HepG2 (cell line): ENCODE measurements around the gene FGF18. TPM values are rescaled to one million over a fixed set of nuclear protein-coding genes. Genes with fewer than 3 reads are reported as not detected.
A peak's percentile ranks its signal among the peaks of the same experiment; 100 is the strongest.
"Not testable (repeated sequence)": the region's sequence is repeated elsewhere in the genome, so short reads cannot be mapped to it uniquely, and the experiment has no call there.

ENCODE experiments used
- ATAC-seq: fragments of 200-7000 bp; cut with Tn5 transposase; 3 replicates; pipeline ENCODE4 v1.9.1; 2020; ENCODE audit warnings: mild to moderate bottlenecking, moderate library complexity
- BruUV-seq: library from RNA; stranded (reverse); fragments of 400-500 nt; replicated peaks from 2 replicates; lab custom pipeline; 2021; lab: Mats Ljungman, UMichigan
- CTCF ChIA-PET: fragments of 300-600 bp; formaldehyde crosslinking; extraction: SDS; loops from one replicate; lab custom pipeline; 2021; ENCODE audit warnings: low total read pairs, inconsistent platforms, low intra/inter-chr PET ratio; lab: Yijun Ruan, JAX
- POLR2A ChIA-PET: fragments of 350-600 bp; sonication (Branson Sonifier 250); formaldehyde crosslinking; loops from one replicate; lab custom pipeline; 2020; ENCODE audit warnings: antibody characterized with exemption, inconsistent platforms; lab: Yijun Ruan, JAX
- DNase-seq: peaks from one replicate; pipeline ENCODE4 v3.0.0-alpha.2; 2015; ENCODE audit warnings: low spot score
- FAIRE-seq: peaks from 3 replicates; lab custom pipeline; 2011; peaks lifted over from hg19 to GRCh38; lab: Jason Lieb, UNC
- H2AFZ ChIP-seq: one replicate; pipeline ENCODE4 v1.6.1; 2011; ENCODE audit warnings: low read length, inconsistent platforms
- H3K27ac ChIP-seq: fragments of 300-600 bp; 3 replicates; pipeline ENCODE4 v1.8.0; 2011; ENCODE audit warnings: mixed run types, mild to moderate bottlenecking, mixed read lengths, low read length, inconsistent platforms; ENCODE audit not compliant: insufficient read depth; ENCODE audit errors: extremely low read length
- H3K27me3 ChIP-seq, 2 experiments: fragments of 200-600 bp in 1 of 2; 2 replicates in 1 of 2; 3 replicates in 1 of 2; pipeline versions ENCODE4 v1.6.0 to v1.8.0; 2011; ENCODE audit warnings: low read length in 2 of 2, mild to moderate bottlenecking in 2 of 2, moderate library complexity in 2 of 2, inconsistent platforms in 1 of 2; ENCODE audit not compliant: insufficient read depth in 2 of 2, control insufficient read depth in 1 of 2
- H3K36me3 ChIP-seq, 2 experiments: fragments of 200-600 bp in 1 of 2; replicated peaks in 1 of 2; 2 replicates in 1 of 2; 3 replicates in 1 of 2; pipeline versions ENCODE4 v1.5.1 to v1.8.0; 2011; ENCODE audit warnings: low read length in 2 of 2, inconsistent platforms in 1 of 2; ENCODE audit not compliant: insufficient read depth in 2 of 2, control insufficient read depth in 1 of 2
- H3K4me1 ChIP-seq: 2 replicates; pipeline ENCODE4 v1.5.1; 2012; ENCODE audit warnings: low read length, inconsistent platforms; ENCODE audit not compliant: insufficient read depth
- H3K4me2 ChIP-seq: 2 replicates; pipeline ENCODE4 v1.6.0; 2011; ENCODE audit warnings: low read depth, low read length, inconsistent platforms
- H3K4me3 ChIP-seq, 3 experiments: fragments of 200-600 bp in 1 of 3; sonication (generic), shearing (Covaris generic) in 1 of 3; replicated peaks in 1 of 3; 2 replicates each; pipeline ENCODE4 v1.5.1; 2011 to 2016; ENCODE audit warnings: low read length in 3 of 3, inconsistent platforms in 2 of 3, low read depth in 2 of 3, mild to moderate bottlenecking in 2 of 3, control low read depth in 1 of 3, mixed read lengths in 1 of 3; ENCODE audit not compliant: insufficient read depth in 1 of 3
- H3K79me2 ChIP-seq: one replicate; pipeline ENCODE4 v1.6.1; 2011; ENCODE audit warnings: low read length, inconsistent platforms; ENCODE audit not compliant: insufficient read depth
- H3K9ac ChIP-seq: 2 replicates; pipeline ENCODE4 v1.6.0; 2011; ENCODE audit warnings: mild to moderate bottlenecking, low read depth, low read length, inconsistent platforms; ENCODE audit not compliant: insufficient read depth
- H3K9me3 ChIP-seq: 2 replicates; pipeline ENCODE4 v1.5.1; 2012; ENCODE audit warnings: mild to moderate bottlenecking, low read length
- H4K20me1 ChIP-seq: 2 replicates; pipeline ENCODE4 v1.6.0; 2011; ENCODE audit warnings: inconsistent platforms, mild to moderate bottlenecking, low read length, moderate library complexity; ENCODE audit not compliant: insufficient read depth
- AGO2 ChIP-seq: fragments of 200-400 bp; formaldehyde crosslinking; optimal IDR thresholded peaks from 2 replicates; pipeline ENCODE3; 2017; ENCODE audit warnings: mild to moderate bottlenecking, low read depth, low read length, moderate library complexity
- CEBPG ChIP-seq: IDR thresholded peaks from 2 replicates; pipeline ENCODE4 v1.6.1; 2016
- GZF1 ChIP-seq: sonication (generic); formaldehyde crosslinking; IDR thresholded peaks from 2 replicates; pipeline ENCODE4 v1.5.1; 2020; ENCODE audit warnings: mild to moderate bottlenecking, missing genetic modification reagents
- JUN ChIP-seq: sonication (generic); formaldehyde crosslinking; IDR thresholded peaks from 2 replicates; pipeline ENCODE4 v1.4.0; 2020; ENCODE audit warnings: mild to moderate bottlenecking, missing genetic modification reagents
- RBFOX2 ChIP-seq: fragments of 200-400 bp; formaldehyde crosslinking; IDR thresholded peaks from 2 replicates; pipeline ENCODE4 v1.6.1; 2017; ENCODE audit warnings: low read depth, mild to moderate bottlenecking, low read length
- RBM22 ChIP-seq: fragments of 200-400 bp; formaldehyde crosslinking; optimal IDR thresholded peaks from 2 replicates; pipeline ENCODE3; 2017; ENCODE audit warnings: mild to moderate bottlenecking, low read length, moderate library complexity
- RXRB ChIP-seq: IDR thresholded peaks from 2 replicates; pipeline ENCODE4 v1.6.1; 2016; ENCODE audit warnings: borderline replicate concordance, missing genetic modification reagents, missing compliant biosample characterization
- SMC3 ChIP-seq: IDR thresholded peaks from 2 replicates; pipeline ENCODE4 v1.6.1; 2011; ENCODE audit warnings: low read length, improper control_type of control experiment
- TP53 ChIP-seq: sonication (generic); formaldehyde crosslinking; conservative IDR thresholded peaks from 2 replicates; pipeline ENCODE4 v1.4.0; 2020; ENCODE audit warnings: missing genetic modification reagents
- ZNF205 ChIP-seq: IDR thresholded peaks from 2 replicates; pipeline ENCODE4 v1.6.1; 2018; ENCODE audit warnings: missing biosample characterization, missing genetic modification reagents
- ZNF331 ChIP-seq: sonication (generic); formaldehyde crosslinking; IDR thresholded peaks from 2 replicates; pipeline ENCODE4 v1.4.0; 2020; ENCODE audit warnings: missing genetic modification reagents
- WGBS: methylation state at CpG from one replicate; pipeline ENCODE4 v1.1.6; 2017; ENCODE audit warnings: low lambda C conversion rate; 5-methylcytosine and 5-hydroxymethylcytosine counted together
- in situ Hi-C: cut with HindIII; loops from 2 replicates; pipeline ENCODE4 v1.10.0; 2017; ENCODE audit warnings: low pct_unique_long_range_greater_than_20kb; ENCODE audit not compliant: extremely low pct_ligation_motif_present
- intact Hi-C: fragments of 100-400 bp; cut with micrococcal nuclease; formaldehyde crosslinking; loops from one replicate; pipeline ENCODE4 v1.10.0; 2022; ENCODE audit not compliant: unreplicated experiment
- polyA plus RNA-seq, 8 experiments: library from polyadenylated mRNA; depleted of rRNA in 3 of 8; stranded (reverse) in 7 of 8; unstranded in 1 of 8; fragments of >200 nt; fragmentation: Illumina TruSeq in 4 of 8; extraction: Trizol in 4 of 8; gene quantifications; 2 replicates each; pipeline versions ENCODE4 v1.2.1 to v1.2.3, GENCODE V29; 2011 to 2016; ENCODE audit warnings: low read depth in 4 of 8, missing spikeins in 1 of 8, mixed read lengths in 1 of 8; ENCODE audit not compliant: insufficient read depth in 1 of 8
- total RNA-seq, 5 experiments: library from RNA; depleted of rRNA; stranded (reverse); fragments of >200 nt; fragmentation: Illumina TruSeq; extraction: Trizol; gene quantifications; 2 replicates each; pipeline ENCODE4 v1.2.3, GENCODE V29; 2016; ENCODE audit warnings: low read depth in 1 of 5
- TF ChIP-seq, protein P1 (sequence below): sonication (generic); formaldehyde crosslinking; IDR thresholded peaks from 2 replicates; pipeline ENCODE4 v1.4.0; 2020; ENCODE audit warnings: missing genetic modification reagents

Gene FGF18
- total and polyA plus RNA-seq, 2 of the 13 experiments (the other 11 are each of a cell fraction or from before 2014, with no cell fraction given): not detected

DNA sequence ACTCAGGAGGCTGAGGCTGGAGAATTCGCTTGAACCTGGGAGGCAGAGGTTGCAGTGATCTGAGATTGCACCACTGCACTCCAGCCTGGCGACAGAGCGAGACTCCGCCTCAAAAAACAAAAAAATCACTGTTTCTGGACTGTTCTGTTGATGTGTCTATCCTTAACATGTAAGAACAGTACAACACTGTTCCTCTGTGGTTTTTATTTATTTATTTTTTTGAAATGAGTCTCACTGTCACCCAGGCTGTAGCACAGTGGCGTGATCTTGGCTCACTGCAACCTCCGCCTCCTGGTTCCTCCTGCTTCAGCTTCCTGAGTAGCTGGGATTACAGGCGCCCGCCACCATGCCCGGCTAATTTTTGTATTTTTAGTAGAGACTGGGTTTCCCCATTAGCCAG lies 20.8 kb upstream of the FGF18 start:
- H4K20me1 ChIP-seq: peaks cover 82% of the 10 kb centered on the region
- H3K36me3 ChIP-seq: peaks cover 34 to 82% of the 10 kb centered on the region in 2 experiments
- H3K27me3 ChIP-seq, H3K4me2 ChIP-seq, H3K9ac ChIP-seq, BruUV-seq, intact Hi-C loops, H3K27ac ChIP-seq, CTCF ChIA-PET, H3K4me3 ChIP-seq, DNase-seq, FAIRE-seq, H2AFZ ChIP-seq, H3K9me3 ChIP-seq: not testable (repeated sequence)
- ATAC-seq: peak; percentile 19
- H3K4me1 ChIP-seq: peaks cover 80% of the 10 kb centered on the region
- POLR2A ChIA-PET: interaction anchor here (2.1 kb wide), 1 partner anchor 10 kb away, joined by 8 read pairs; no protein-coding TSS in a partner anchor
- WGBS: 94% methylated on average over 9 of the region's 9 CpGs
- H3K79me2 ChIP-seq: peaks cover 81% of the 10 kb centered on the region
- peak; percentile 16 for TF ChIP-seq AGO2
- TF ChIP-seq, protein P1, sequence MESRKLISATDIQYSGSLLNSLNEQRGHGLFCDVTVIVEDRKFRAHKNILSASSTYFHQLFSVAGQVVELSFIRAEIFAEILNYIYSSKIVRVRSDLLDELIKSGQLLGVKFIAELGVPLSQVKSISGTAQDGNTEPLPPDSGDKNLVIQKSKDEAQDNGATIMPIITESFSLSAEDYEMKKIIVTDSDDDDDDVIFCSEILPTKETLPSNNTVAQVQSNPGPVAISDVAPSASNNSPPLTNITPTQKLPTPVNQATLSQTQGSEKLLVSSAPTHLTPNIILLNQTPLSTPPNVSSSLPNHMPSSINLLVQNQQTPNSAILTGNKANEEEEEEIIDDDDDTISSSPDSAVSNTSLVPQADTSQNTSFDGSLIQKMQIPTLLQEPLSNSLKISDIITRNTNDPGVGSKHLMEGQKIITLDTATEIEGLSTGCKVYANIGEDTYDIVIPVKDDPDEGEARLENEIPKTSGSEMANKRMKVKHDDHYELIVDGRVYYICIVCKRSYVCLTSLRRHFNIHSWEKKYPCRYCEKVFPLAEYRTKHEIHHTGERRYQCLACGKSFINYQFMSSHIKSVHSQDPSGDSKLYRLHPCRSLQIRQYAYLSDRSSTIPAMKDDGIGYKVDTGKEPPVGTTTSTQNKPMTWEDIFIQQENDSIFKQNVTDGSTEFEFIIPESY (CRISPR knock-in tag): peak; percentile 21; the same call in 1 of the 2 replicates
- peak; percentile 8; the same call in 1 of the 2 replicates for TF ChIP-seq CEBPG
- TF ChIP-seq, all 625 proteins: peak for 3; not testable (repeated sequence) for 622
- in situ Hi-C loops: not testable (repeated sequence)

DNA sequence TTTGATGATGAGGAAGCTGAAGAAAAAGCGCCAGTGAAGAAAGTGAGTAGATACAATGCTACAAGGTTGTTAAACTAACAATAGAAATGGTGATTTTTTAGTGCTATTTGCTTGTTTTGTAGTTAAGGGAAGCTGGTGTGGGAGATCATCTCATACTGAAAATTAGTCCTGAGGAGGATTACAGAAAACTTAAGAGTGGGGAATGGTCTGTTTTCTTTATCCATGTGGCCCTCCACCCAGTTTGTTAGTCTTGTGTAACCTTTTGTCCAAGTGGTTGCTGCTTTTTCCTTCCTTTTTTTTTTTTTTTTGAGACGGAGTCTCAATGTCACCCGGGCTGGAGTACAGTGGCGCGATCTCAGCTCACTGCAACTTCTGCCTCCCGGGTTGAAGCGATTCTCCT lies 19.3 kb upstream of the FGF18 start:
- CTCF ChIA-PET: no interaction called here
- no peak for ATAC-seq
- peaks cover 29 to 67% of the 10 kb centered on the region in 2 experiments for H3K36me3 ChIP-seq
- TF ChIP-seq RXRB (CRISPR knock-in tag) (no peak), RBM22 (peak; percentile 53), SMC3 (no peak), JUN (CRISPR knock-in tag) (no peak), ZNF205 (CRISPR knock-in tag) (no peak), ZNF331 (CRISPR knock-in tag) (no peak), TP53 (no peak), GZF1 (CRISPR knock-in tag) (no peak), RBFOX2 (0 out of 2 replicates have a peak, but pooled peaks have one; percentile 22)
- BruUV-seq: no TSS peak
- no peak overlapping the region for H2AFZ ChIP-seq
- no peak overlapping the region for H3K4me2 ChIP-seq
- DNase-seq: no peak
- H3K9ac ChIP-seq: no peak overlapping the region
- H3K4me3 ChIP-seq: no peak overlapping the region
- POLR2A ChIA-PET: interaction anchor here (2.1 kb wide), 1 partner anchor 12 kb away, joined by 8 read pairs; no protein-coding TSS in a partner anchor
- intact Hi-C loops: no loop called here
- in situ Hi-C loops: no loop called here
- no peak overlapping the region for H3K27ac ChIP-seq
- peaks cover 73% of the 10 kb centered on the region for H4K20me1 ChIP-seq
- FAIRE-seq: no peak
- peaks cover 71% of the 10 kb centered on the region for H3K79me2 ChIP-seq
- no peaks in the 10 kb centered on the region for H3K9me3 ChIP-seq
- 95% methylated on average over 7 of the region's 7 CpGs for WGBS
- peaks cover 65% of the 10 kb centered on the region for H3K4me1 ChIP-seq
- no peaks in the 10 kb centered on the region for H3K27me3 ChIP-seq
